GM19351 (cell line): ENCODE results near the gene U2SURP.
A peak's percentile ranks its signal among the peaks of the same experiment; 100 is the strongest.

Experiments
- ATAC-seq: cut with Tn5 transposase; IDR thresholded peaks from one replicate; pipeline ENCODE4 v1.9.1; 2021; ENCODE audit warnings: mild to moderate bottlenecking, moderate library complexity; ENCODE audit not compliant: unreplicated experiment

The U2SURP gene

DNA sequence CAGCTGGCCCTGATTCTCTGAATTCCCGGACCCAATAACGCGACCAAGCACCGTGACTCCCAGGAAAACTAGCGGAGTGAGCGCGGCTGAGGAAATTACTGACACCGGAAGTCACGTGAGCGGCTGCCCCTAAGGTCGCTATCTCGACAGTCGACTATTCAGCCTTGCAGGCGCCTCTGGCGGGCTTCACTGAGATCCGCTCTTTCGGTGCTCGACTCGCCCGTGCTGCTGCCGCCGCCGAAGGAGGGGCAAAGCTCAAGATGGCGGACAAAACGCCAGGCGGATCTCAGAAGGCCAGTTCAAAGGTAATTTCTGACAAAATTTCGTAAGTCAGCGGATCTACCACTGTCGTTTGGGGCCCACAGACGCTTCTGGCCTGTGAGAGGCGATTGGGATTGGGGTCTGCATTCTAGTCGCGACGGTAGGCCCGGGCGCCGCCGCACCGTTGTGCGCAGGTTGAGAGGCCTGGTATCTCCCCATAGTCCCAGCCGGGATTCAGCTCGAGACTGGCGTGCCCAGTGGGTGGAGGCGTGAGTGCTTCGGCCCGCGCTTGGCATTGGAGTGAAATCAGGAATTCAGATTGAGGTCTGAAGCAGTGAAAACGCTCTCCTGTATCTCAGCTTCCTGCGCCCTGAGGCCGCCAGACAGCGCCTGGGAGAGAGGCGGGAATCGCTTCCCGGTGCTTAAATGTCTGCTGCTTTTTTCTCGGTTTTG, at the start of gene U2SURP:
U2SURP (plus strand) TSS at position 202 of the 714 bp plus-strand sequence; CDS start at position 261, 59 bp downstream.
- ATAC-seq: peak; percentile 74

DNA sequence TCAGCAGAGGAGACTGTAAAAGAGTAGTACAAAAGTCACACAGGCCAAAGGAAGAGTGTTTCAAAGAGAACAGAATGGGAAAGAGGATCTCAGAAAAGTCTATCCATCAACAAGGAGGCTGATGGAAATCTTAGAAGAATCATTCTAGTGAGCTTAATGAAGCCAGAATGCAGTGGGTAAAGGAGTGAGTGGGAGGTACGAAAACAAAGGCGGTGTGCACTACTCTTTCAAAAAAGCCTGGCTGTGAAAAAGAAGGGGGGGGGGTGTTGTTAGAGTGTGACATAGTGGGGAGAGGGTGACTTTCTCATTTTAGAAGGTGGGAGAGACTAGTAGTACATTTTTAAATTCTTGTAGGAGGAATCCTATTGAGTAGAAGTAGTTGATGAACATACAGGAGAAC, 49.6 kb upstream of the U2SURP start:
- ATAC-seq: no peak

DNA sequence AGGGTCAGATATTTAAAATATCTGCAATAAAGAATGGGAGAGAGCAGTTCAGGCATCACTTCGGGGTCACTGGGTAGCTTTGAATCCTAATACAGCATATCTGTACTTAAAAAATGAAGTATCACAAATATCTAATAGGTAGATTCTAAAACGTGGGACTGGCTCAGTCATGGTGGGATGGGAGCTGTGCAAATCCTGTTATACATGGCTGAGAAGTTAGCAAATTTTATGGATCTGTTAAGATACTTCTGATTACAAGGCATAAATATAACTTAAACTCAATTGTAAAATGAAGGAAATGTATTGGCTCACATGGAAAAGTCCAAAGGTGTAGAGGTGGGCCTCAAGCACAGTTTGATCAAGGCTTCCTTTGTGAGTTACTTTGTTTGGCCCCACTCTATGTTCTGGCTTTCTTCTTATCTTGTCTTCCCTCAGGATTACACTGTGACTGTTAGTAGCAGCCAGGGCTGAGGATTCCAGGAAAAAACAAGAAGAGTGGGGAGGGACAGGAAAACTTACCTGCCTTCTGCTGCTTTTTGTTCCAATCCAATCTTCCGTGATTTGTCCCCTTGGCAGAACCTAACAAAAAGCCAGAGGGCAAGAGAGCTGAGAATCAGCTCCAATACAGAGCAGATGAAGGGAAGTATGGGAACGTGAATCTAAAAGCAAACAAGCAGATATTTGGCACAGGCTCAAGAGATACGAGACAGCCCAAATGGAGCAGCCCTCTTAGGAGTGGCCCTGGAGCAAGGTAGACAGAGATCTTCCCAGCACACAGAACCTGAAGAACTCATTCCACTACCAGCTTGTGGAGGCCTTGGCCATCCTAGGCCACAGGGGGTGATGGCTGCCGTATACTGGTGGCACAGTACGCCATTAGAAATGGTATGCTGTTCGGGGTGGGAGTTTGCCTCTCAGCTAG, 48.8 kb upstream of the U2SURP start:
- ATAC-seq: no peak

DNA sequence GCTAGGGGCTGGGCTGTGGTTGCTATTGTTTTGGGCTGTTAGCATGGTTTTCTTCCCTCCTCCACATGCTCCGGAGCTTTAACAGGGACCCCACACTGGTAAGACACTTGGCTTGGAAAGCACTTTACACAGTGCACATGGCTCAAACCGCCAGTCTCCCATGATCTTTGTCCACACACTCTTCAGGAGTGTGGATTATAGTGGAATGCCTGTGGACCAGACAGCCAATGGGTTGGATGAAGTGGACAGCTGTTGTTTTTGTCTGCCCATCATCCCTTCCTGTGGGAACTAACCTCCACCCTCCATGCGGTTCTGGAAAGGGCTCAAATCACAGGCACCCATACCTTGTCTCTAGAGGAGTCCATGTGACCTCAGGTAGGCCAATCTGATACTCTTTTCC, 47.9 kb upstream of the U2SURP start:
- no peak for ATAC-seq

DNA sequence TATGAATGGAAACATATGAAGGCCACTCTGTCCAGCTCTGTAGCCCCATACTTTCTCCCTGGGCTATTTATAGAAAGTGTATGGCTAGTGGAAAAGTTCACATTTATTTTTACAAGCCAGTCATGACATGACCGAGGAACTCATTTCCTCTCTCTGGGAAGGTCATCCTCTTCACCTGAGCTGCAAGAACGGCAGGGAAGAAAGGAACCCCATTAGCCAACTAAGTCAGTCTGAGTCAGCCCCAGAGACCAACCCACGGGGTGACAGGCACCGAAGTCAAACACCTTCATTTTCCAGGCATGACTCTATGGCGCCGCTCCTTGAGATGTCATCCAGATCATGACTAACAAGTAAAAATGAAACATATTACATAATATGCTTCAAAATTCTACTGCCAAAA, 42.7 kb upstream of the U2SURP start:
- ATAC-seq: no peak

DNA sequence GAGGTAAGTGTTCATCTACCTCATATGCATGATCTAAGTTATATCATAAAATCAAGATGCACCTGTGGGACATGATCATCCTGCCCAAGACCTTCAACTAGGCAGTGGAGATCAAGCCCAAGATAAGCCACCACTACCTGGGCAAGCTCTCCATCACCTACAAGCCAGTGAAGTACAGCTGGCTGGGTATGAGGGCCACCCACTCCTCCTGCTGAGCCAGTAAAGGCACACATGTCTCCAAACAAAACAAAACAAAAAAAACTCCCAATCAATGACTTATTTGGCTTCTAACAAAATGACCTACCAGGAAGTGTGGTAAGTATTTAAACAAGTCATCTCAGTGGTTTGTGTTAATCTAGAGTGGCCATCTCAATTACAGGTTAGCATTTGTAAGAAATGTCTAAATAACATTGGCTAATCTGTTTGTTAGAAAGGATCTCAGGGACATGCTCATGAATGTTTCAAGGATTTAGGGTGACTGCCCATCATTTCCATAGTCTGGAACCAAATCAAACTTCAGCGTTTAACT, 41.0 kb upstream of the U2SURP start:
- ATAC-seq: no peak

DNA sequence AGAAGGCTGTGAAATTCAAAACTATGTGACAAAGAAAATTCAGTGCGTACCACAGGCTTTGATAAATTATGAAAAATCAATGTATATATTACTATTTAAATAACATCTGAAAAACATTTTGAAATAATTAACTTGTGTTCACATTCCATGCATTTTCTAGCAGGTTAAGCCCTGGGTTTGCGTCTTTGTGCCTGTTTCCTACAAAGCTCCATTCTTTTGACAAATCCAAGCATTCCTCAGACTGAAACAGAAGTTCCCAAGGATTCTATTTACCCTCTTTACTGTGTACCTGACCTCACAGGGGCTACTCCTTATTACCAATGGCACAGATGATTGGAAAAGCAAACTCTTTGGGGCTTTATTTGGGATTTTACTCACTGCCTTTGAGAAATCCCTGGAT, 39.8 kb upstream of the U2SURP start:
- no peak for ATAC-seq

DNA sequence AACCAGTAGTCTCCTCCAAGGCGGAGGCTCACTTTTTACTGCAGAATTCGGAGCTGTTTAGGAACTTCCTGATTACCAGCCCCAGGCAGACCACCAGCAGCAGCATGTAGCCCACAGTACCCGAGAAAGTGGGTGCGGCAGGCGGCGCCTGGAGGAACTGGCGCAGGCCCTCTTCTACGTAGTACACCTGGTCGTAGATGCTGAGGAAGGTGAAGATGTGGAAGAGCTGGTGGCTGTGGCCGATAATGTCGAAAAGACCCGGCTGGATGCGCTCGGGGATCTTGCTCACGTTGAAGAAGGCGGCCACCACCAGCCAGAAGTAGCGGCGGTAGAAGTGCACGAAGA, 39.2 kb upstream of the U2SURP start:
- no peak for ATAC-seq

DNA sequence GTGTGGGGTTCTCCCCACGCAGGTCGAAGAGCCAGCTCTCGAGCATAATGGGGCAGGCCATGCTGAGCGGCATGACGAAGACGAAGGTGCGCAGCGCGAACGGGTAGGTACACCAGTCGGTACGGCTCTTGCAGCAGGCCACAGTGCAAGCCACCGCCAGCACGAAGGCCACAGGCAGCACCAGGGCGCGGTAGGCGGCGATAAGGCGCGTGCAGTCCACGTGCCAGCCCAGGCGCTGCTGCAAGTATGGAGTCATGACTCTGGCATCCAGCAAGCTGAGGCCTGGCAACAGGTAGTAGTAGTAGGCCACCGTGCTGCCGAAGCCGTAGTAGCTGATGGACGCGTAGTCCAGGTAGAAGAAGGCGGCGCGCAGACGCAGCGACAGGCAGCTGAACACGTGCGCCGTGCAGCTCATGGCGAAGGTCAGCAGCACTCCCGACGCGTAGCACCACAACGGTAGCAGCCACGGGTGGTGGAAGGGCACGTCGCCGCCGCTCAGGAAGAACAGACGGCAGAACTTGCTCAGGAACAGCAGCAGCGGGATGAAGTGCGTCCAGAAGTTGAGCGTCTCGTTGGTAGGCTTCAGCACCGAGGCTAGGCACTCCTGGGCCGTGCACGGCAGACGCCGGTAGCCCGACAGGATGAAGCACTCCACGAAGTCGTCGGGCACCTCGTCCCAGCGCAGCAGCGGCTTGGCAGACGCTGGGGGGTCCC, 38.7 kb upstream of the U2SURP start:
- no peak for ATAC-seq

DNA sequence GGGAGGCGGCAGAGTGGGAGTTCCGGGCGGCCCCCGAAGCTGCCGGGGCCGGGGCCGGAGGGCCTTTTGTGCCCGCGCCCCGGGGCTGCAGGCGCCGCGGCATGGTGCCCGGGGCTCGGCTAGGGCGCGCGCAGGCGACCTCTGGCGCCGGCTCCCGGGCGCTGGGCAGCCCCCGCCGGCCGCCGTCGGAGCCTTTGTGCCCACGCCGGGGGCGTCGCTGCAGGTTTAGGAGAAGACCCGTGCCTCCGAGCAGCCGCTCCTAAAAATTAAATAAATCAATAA, 38.2 kb upstream of the U2SURP start:
- ATAC-seq: no peak

DNA sequence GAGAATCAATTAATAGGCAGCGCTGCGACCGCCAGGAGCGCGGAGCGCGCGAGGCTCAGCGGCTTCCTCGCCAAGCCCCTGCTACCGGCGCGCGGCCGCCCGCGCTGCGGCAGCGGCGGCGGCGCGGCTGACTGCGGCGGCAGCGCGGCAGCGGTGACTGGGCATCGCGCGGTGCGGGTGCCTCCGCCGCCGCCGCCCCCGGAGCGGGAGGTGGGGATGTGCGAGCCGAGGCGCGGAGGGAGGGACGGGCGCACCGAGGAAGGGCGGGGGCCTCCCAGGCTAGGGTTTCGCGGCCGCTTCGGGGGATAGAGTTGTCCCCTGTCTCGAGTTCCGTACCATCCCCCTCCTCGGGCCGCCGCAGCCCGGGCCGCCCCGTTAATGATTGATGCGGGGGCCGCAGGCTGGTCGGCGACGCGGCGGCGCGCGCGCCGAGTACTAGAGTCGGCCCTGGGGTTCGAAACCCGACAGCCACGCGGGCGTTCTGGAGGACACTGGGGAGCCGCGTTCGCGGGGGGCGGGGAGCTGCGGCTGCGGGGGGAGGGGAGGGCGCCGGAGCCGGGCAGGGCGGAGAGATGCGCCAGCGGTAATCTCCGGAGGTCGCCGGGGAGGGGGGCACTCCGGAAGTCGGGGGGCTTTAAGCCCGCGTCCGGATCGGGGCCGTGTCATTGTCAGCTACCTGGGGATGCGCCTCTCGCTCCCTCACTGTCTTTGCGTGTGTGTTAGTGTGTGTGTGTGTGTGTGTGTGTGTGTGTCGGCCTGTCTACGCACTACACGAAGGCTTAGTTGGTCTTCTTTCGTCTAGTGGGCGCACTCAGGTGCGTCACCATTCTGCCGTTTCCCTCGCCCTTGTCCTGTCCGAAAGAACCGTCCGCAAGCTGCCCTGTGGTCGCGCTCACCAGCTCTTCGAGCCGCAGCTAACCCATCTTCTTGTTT, 37.6 kb upstream of the U2SURP start, which contains the start of gene PAQR9:
PAQR9 (minus strand) TSS at position 159 of the 933 bp plus-strand sequence. CDS start 338 bp downstream, outside the sequence.
- no peak for ATAC-seq

DNA sequence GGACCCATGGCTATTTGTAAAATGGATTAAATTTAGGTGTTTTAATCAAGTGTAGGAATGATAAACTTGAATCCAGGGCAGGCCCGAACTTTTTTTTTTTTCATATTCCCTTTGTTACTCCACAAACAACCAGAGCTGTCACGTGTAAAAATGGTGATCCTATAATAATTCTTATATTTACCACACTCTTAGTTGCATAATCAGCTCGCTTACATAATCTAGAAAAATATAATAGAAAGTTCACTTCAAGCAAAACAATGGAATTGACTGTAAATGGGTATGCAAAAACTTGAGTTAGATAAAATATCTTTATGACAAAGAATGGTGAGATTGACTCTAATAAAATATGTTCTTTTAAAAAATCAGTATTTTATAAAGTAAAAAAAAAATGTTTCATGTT, 35.8 kb upstream of the U2SURP start:
- ATAC-seq: no peak

DNA sequence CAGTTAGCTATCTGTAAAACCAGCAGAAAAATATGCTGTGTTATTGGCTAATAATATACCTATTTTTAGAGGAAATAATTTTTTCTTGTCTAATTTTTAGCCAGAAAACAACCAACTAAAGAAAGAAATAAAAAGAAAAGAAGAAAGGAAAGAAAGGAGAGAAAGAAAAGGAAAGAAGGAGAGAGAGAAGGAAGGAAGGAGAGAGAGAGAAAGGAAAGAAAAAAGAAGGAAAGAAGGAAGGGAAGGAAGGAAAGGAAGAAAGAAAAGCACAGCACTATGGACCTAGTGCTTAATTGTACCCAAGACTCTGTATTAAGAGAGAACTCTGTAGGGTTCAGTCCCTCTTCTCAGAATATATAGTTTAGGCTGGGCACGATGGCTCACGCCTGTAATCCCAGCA, 34.6 kb upstream of the U2SURP start:
- no peak for ATAC-seq

DNA sequence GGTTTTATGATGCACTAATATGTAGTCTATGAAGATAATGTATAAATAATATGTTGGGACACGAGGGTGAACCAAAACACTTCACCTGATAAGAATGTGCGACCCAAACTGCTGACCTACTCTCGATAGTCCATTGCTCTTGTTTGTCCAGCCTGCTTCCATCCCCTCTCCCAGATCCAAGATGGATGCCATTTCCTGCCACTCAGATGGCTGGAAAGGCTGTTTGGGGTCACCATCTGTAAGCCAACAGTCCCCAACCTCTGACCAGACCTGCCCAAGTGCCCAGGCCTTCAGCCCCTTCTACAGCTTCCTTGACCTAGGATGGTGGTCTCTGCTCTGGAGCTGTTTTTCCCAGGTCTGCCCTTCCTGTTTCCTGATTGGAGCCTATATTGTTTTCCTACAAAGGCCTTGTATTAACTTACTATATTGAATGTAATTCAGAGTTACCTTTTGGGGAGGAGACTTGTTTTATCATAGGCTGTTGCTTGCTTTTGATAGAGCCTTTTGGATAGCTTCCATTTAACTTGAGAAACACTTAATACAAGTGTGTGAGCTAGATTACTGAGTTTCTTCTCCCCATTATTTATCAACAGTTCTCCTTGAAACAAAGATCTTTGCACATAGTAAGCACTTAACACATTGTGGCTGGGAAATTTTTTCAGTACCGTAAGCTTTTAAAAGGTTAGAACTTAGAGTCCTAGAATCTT, 32.9 kb upstream of the U2SURP start:
- no peak for ATAC-seq

DNA sequence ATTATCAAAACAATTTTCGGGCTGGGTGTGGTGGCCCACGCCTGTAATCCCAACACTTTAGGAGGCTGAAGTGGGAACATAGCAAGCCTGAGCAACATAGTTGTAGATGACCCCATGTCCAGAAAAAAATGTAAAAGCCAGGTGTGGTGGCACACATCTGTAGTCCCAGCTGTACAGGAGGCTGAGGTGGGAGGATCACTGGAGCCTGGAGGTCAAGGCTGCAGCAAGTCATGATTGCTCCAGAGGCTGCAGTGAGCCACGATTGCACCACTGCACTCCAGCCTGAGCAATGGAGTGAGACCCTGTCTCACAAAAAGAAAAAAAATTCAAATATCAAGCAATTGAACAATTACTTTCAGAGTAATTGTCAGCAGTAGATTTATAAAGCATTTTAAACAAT, 29.9 kb upstream of the U2SURP start:
- ATAC-seq: no peak

DNA sequence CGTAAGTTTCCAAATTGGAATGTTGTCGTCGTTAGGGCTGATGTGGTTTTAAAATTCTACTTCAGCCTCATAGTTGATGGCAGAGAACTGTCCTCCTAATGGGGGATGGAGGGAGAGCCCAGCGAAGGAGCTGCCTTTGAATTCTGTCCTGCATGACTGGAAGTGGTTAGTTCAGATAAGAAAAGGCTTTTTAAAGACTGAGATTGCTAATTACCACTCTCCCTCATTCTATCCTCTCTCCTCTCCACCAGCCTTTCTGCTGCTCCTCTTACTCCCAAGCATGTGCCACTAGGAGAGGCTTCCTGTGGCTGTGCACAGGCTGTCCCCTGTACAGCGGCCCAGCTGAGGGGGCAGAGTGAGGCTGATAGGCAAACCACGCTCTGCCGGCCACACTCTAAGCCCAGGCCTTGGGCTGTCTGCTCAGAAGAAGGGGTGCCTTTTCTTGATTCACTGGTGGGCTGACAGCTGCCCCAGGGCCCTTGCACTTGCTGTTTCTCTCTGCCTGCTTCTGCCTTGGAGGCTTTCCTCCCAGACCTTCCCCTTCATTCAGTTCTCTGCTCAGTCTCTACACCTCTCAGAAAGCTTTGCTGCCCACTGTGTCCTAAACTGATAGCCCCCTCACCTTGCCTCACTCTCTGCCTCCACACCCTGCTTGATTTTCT, 29.1 kb upstream of the U2SURP start:
- ATAC-seq: no peak

DNA sequence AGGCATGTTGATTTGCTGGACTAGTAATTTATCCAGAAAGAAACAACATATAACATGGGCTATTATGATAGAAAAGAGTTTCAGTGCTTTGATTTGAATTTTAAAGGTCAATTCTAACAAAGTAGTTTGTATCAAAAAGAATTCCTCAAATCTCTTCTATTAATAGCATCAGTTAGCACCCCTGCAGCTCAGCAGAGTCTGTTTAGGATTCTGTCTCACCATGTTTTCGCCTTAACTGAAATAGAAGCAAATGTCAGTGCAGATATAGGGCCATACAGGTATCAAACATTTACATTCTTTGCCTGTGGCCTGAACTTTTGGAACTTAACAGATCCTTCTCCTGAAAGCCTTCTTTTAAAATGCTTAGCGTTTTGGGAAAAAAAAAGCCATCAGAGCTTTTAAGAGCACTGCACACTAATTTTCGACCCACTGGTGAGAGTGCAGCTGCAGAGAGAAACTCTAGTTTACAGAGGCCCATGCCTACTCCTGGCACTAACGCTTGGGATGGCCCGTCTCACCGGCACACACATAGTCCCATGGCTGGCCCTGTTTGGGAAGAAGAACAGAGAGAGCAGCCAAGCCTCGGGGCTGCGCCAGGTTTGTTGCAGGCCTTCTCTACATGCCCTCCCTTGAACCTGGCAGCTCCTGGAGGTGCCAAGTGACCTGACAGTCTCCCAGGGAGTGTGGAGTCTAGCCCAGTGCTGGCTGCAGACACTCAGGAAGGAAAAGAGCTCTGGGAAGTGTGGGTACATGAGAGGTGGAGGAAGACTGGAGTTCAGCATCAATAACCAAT, 28.0 kb upstream of the U2SURP start:
- ATAC-seq: no peak

DNA sequence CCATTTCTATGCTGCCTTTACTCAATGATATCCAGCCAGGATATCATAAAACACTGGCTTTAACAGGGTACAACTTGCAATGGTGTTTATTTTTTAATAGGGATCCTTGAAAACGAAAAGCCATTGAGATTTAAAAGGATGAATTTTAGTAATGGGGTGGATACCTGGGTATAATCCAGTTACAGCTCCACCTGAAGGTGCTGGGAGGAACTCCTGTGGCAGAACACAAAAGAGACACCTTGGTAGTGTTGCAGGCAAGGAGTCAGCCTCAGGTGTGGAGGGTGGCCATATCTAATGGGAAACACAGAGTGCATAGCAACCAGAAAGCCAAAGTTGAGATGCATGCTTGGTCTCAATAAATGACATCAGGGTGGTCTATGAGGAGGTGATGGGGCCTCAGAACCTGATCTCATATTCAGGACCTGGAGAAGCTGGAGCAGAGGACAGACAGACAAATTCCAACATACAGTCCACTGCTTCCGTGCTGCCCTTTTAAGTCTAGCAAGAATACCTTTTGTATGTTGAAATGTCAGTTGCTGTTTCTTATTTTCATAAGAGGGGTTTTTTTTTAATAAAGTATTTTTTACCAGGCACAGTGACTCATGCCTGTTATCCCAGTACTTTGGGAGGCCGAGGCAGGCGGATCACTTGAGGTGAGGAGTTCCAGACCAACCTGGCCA, 25.9 kb upstream of the U2SURP start:
- no peak for ATAC-seq
